Measurements from ENCODE around the gene SPACA7.

Gene SPACA7

GRCh38 chr13:112345826-112346172 lies 30.4 kb upstream of the SPACA7 start:
- Mint-ChIP-seq H3K9me3 (no peaks in the 10 kb centered on the region), H3K4me3 (no peak overlapping the region), H3K27me3 (peaks cover 63% of the 10 kb centered on the region), H3K27ac (no peak overlapping the region), H3K4me1 (peaks cover 10% of the 10 kb centered on the region)
- ATAC-seq: no peak
- no peak for DNase-seq

GRCh38 chr13:112346173-112346898 lies 29.8 kb upstream of the SPACA7 start:
- peaks cover 10% of the 10 kb centered on the region for H3K4me1 Mint-ChIP-seq
- ATAC-seq: no peak
- DNase-seq: no peak
- H3K27me3 Mint-ChIP-seq: peaks cover 65% of the 10 kb centered on the region
- no peak overlapping the region for H3K27ac Mint-ChIP-seq
- no peak overlapping the region for H3K4me3 Mint-ChIP-seq
- no peaks in the 10 kb centered on the region for H3K9me3 Mint-ChIP-seq

DNA sequence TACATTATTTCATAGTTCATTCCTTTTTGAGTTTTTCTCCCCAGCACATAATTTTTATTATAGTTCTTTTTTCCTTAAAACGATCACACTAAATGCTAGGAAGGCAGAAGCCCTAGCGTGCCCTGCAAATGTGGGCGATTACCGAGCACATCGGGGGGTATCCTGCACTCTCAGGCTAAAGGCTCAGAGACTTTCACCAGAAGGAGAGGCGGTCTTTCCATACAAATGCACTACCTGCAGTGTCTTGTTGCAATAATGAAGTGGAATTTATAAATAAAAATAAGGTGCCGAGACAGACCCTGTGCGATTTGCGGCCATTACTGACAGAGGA lies 29.3 kb upstream of the SPACA7 start:
- Mint-ChIP-seq H3K9me3 (no peaks in the 10 kb centered on the region), H3K27ac (no peak overlapping the region), H3K4me3 (no peak overlapping the region), H3K27me3 (peaks cover 71% of the 10 kb centered on the region), H3K4me1 (peaks cover 10% of the 10 kb centered on the region)
- ATAC-seq (no peak), DNase-seq (no peak)

- Mint-ChIP-seq H3K9me3 (no peaks in the 10 kb centered on the region), H3K27ac (no peak overlapping the region), H3K4me1 (peaks cover 10% of the 10 kb centered on the region), H3K4me3 (no peak overlapping the region), H3K27me3 (peaks cover 76% of the 10 kb centered on the region)
- ATAC-seq (no peak), DNase-seq (no peak)
Observed at GRCh38 chr13:112347986-112348385, 28.2 kb upstream of the SPACA7 start.

DNA sequence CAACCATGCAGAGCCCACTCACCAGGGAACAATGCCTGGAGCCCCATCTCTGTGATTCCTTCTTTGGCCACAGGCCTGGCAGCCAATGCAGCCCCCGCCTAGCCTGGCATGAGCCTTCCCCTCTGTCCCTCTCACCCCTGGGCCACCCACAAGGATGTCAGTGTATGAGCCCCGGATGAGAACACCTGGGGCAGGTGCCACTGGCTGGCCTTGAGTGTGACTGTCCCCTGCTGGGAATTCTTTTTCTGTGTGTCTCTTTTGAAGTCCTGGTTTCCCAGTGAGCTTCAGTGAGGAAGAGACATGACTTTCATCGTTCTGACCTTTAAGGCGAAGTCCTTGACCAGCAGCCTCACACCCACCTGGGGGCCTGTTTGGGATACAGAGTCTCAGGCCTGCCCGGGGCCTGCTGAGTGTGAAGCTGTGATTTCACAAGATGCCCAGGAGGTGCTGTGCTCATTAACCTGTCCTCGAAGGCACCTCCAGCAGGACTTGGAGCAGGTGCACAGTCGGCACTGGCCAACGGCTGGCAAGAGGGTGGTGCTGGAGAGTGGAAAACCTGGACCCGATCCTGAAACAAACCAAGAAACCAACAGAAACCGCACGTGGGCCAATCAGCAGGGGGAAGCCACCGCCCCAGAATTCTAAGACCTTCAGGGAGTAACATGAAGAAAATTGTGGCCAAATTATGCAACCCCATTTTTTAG lies 27.4 kb upstream of the SPACA7 start:
- H3K27ac Mint-ChIP-seq: no peak overlapping the region
- peaks cover 71% of the 10 kb centered on the region for H3K27me3 Mint-ChIP-seq
- H3K4me1 Mint-ChIP-seq: peaks cover 10% of the 10 kb centered on the region
- no peak overlapping the region for H3K4me3 Mint-ChIP-seq
- ATAC-seq (no peak), DNase-seq (no peak)
- H3K9me3 Mint-ChIP-seq: no peaks in the 10 kb centered on the region

DNA sequence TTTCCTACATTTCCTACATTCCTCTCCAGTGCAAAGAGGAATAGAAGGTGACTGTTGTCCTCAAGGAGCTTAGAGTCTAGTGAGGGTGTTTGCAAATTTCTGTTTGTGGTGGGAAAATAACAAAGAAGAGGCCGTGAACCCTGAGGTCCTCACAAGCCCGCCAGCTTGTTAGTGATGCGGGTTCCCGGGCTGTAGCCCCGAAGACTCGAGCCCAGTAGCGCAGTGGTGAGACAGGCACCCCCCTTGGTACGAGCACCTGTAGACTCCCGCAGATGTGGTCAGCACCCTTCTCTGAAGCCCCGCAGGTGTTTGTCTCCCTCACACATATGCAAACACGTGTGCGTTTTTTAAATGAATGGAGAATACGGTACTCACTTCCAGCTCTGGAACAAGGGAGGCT lies 26.5 kb upstream of the SPACA7 start:
- Mint-ChIP-seq H3K27ac (no peak overlapping the region), H3K27me3 (peaks cover 62% of the 10 kb centered on the region), H3K4me1 (peaks cover 10% of the 10 kb centered on the region), H3K9me3 (no peaks in the 10 kb centered on the region), H3K4me3 (no peak overlapping the region)
- no peak for ATAC-seq
- DNase-seq: no peak

DNA sequence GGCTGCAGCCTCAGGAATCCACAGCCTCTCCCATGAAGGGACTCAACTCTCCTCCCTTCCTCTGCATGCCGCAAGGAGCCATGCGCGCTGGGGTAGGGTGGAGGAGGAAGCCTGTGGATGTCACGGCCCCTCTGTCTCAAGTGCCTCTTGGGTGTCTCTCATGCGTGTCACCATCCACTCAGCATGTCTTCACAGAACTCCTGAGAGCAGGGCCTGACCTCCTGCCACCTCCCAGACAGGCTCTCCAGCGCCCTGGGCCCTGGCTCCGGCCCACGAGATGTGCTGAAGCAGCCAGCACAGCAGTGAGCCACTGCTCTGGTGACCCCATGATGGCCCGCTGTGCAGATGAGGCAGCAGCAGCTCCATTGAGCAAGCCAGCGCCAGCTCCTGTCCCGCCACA lies 25.9 kb upstream of the SPACA7 start:
- H3K27me3 Mint-ChIP-seq: peaks cover 56% of the 10 kb centered on the region
- no peaks in the 10 kb centered on the region for H3K9me3 Mint-ChIP-seq
- H3K4me3 Mint-ChIP-seq: no peak overlapping the region
- no peak for DNase-seq
- H3K27ac Mint-ChIP-seq: no peak overlapping the region
- peaks cover 10% of the 10 kb centered on the region for H3K4me1 Mint-ChIP-seq
- no peak for ATAC-seq

DNA sequence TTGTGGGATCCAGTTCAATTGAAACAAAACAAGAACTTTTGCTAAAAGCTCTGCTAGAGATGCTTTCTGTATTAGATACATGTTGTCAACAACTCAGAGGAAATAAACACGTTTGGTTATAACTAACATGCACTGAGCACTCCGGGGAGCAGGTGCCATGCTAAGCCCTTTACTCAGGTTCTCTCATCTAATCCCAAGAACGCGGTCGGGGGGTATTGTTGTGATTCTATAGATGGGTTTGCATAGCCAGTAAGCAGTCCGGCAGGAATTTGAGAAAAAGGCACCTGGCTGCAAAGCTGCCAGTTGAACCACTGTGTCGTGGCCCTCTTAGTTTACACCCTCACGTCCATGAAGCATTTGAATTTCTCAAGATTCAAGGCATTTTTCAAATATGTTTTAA lies 24.3 kb upstream of the SPACA7 start:
- Mint-ChIP-seq H3K4me1 (peaks cover 1% of the 10 kb centered on the region), H3K27me3 (peaks cover 40% of the 10 kb centered on the region), H3K27ac (no peak overlapping the region), H3K9me3 (no peaks in the 10 kb centered on the region), H3K4me3 (no peak overlapping the region)
- DNase-seq: no peak
- ATAC-seq: no peak

GRCh38 chr13:112353856-112354255 lies 22.3 kb upstream of the SPACA7 start:
- DNase-seq: no peak
- Mint-ChIP-seq H3K27ac (no peak overlapping the region), H3K4me1 (no peaks in the 10 kb centered on the region), H3K27me3 (peaks cover 20% of the 10 kb centered on the region), H3K4me3 (no peak overlapping the region), H3K9me3 (peaks cover 11 to 13% of the 10 kb centered on the region in 2 donors)
- no peak for ATAC-seq

- no peak overlapping the region for H3K4me3 Mint-ChIP-seq
- no peaks in the 10 kb centered on the region for H3K4me1 Mint-ChIP-seq
- H3K27ac Mint-ChIP-seq: no peak overlapping the region
- H3K27me3 Mint-ChIP-seq: peaks cover 13% of the 10 kb centered on the region
- DNase-seq: no peak
- peaks cover 11 to 13% of the 10 kb centered on the region in 2 donors for H3K9me3 Mint-ChIP-seq
- ATAC-seq: peak; percentile 43
Observed at GRCh38 chr13:112354330-112355273, 21.6 kb upstream of the SPACA7 start.

DNA sequence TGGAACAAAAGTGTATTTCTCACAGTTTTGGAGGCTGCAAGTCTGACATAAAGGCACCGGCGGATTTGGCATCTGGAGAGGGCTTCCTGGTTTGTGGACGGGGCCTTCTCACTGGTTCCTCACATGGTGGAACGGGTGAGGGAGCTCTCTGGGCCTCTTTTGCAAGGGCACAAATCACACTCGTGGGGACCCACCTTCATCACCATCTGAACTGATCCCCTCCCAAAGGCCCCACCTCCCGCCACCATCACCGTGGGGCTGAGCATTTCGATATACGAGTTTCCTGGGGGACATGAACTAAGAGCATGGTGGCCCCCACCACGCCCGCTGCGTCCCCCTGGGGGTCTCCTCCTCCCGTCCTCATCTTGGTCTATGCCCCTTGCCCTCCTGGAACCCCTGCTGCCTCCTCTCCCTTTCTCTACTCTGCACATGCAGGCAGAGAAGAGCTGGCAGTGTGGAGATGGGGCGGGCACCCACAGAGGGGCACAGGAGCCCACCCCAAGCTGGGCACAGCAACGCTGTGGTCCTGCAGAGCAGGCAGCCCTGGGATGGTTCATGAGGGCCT lies 20.8 kb upstream of the SPACA7 start:
- no peaks in the 10 kb centered on the region for H3K4me1 Mint-ChIP-seq
- peaks cover 11 to 13% of the 10 kb centered on the region in 2 donors for H3K9me3 Mint-ChIP-seq
- DNase-seq (no peak), ATAC-seq (peak; percentile 18)
- no peak overlapping the region for H3K4me3 Mint-ChIP-seq
- H3K27me3 Mint-ChIP-seq: peaks cover 12% of the 10 kb centered on the region
- no peak overlapping the region for H3K27ac Mint-ChIP-seq

DNA sequence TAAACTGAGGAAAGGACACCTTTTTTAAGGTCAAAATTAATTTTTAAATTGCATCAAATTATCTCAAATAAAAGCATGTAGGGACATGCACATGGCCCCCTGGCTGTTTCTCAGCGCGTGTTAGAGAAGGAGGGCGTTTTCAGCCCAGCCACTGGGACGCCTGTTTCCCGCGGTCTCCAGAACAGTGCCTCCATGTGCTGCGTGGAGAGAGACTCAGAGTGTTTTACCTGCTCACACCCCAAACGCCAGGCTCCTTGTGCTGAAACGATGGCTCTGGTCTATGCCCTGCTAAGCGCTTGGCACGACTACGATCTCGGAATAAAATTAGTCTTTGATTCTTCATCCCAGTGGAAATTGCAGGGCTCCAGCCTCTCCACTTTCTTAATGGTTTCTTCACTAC lies 20.0 kb upstream of the SPACA7 start:
- H3K27me3 Mint-ChIP-seq: peaks cover 12% of the 10 kb centered on the region
- ATAC-seq (no peak), DNase-seq (no peak)
- H3K4me1 Mint-ChIP-seq: no peaks in the 10 kb centered on the region
- no peak overlapping the region for H3K4me3 Mint-ChIP-seq
- H3K27ac Mint-ChIP-seq: no peak overlapping the region
- peaks cover 11 to 13% of the 10 kb centered on the region in 2 donors for H3K9me3 Mint-ChIP-seq

GRCh38 chr13:112358156-112358555 lies 18.0 kb upstream of the SPACA7 start:
- DNase-seq: no peak
- Mint-ChIP-seq H3K27ac (no peak overlapping the region), H3K4me1 (no peaks in the 10 kb centered on the region), H3K9me3 (peaks cover 11 to 13% of the 10 kb centered on the region in 2 donors), H3K4me3 (no peak overlapping the region), H3K27me3 (no peaks in the 10 kb centered on the region)
- ATAC-seq: no peak

DNA sequence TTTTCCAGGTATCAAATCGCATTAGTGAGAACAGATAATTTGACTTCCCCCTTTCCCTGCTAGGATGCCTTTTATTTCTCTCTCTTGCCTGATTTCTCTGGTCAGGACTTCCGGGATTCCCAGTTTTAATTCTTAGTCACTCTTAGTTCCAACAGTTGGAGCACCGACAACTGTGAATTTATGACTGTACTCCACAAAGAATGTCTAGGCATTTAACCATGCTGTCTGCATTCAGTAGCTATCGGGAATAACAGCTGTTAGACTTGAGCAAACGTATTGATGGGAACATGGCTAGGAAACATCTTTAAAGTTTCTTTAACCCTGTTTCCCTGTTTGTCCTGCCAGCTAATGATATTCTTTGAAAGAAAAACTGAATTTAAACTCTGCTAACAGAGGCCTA lies 14.1 kb upstream of the SPACA7 start:
- no peaks in the 10 kb centered on the region for H3K4me1 Mint-ChIP-seq
- peaks cover 11 to 32% of the 10 kb centered on the region in 2 donors for H3K9me3 Mint-ChIP-seq
- H3K27ac Mint-ChIP-seq: no peak overlapping the region
- no peak overlapping the region for H3K4me3 Mint-ChIP-seq
- DNase-seq: no peak
- no peak for ATAC-seq
- peaks cover 15% of the 10 kb centered on the region for H3K27me3 Mint-ChIP-seq

- no peaks in the 10 kb centered on the region for H3K4me1 Mint-ChIP-seq
- no peak overlapping the region for H3K4me3 Mint-ChIP-seq
- H3K27me3 Mint-ChIP-seq: peaks cover 24% of the 10 kb centered on the region
- no peak for DNase-seq
- no peak for ATAC-seq
- H3K9me3 Mint-ChIP-seq: peaks cover 5 to 38% of the 10 kb centered on the region in 2 donors
- H3K27ac Mint-ChIP-seq: no peak overlapping the region
Observed at GRCh38 chr13:112363867-112364528, 12.2 kb upstream of the SPACA7 start.

Measured in stimulated activated naive CD8-positive, alpha-beta T cell treated with anti-CD3 and anti-CD28 coated beads, Interleukin-15, amount 100 ng/mL, for 72 hours (primary cell).